ENCODE measurements around the gene NR2F6.
"Not testable (repeated sequence)": the region's sequence is repeated elsewhere in the genome, so short reads cannot be mapped to it uniquely, and the experiment has no call there.

Gene NR2F6

GRCh38 chr19:17209126-17210036 lies 36.3 kb downstream of the NR2F6 start:
- DNase-seq = peak; percentile 51

- DNase-seq = no peak
Measured at GRCh38 chr19:17206736-17207581, 38.8 kb downstream of the NR2F6 start.

GRCh38 chr19:17205237-17206140 lies 40.2 kb downstream of the NR2F6 start:
- DNase-seq = peak; percentile 70

GRCh38 chr19:17202713-17203112 lies 43.0 kb downstream of the NR2F6 start:
- DNase-seq = no peak

GRCh38 chr19:17202249-17202648 lies 43.5 kb downstream of the NR2F6 start:
- no peak for DNase-seq

GRCh38 chr19:17200408-17201079 lies 45.2 kb downstream of the NR2F6 start:
- no peak for DNase-seq

GRCh38 chr19:17197666-17198065 lies 48.1 kb downstream of the NR2F6 start:
- no peak for DNase-seq

- no peak for DNase-seq
Measured at GRCh38 chr19:17196610-17197009, 49.1 kb downstream of the NR2F6 start.

- no peak for DNase-seq
Measured at GRCh38 chr19:17195106-17195505, 50.6 kb downstream of the NR2F6 start.

- DNase-seq = no peak
Measured at GRCh38 chr19:17194608-17195007, 51.1 kb downstream of the NR2F6 start.

- no peak for DNase-seq
Measured at GRCh38 chr19:17192751-17193150, 53.0 kb downstream of the NR2F6 start.

GRCh38 chr19:17191736-17192135 lies 54.0 kb downstream of the NR2F6 start:
- DNase-seq = not testable (repeated sequence)

GRCh38 chr19:17185590-17185989 lies 60.1 kb downstream of the NR2F6 start:
- no peak for DNase-seq

- DNase-seq = peak; percentile 69
Measured at GRCh38 chr19:17184371-17184841, 61.3 kb downstream of the NR2F6 start.

GRCh38 chr19:17183858-17184321 lies 61.8 kb downstream of the NR2F6 start:
- DNase-seq = peak; percentile 31

GRCh38 chr19:17183271-17183761 lies 62.4 kb downstream of the NR2F6 start:
- peak; percentile 25 for DNase-seq

All from CD4-positive, alpha-beta T cell treated with Interleukin-17A for 1 hour (primary cell).